Stimulated activated memory B cell treated with anti-CD40 and anti-IgM and Interleukin-4, amounts not matched to agents 10 μg/mL and 1 μg/mL and 100 μg/mL, for 72 hours (primary cell): ENCODE data around the gene DIPK1C.

ENCODE experiments used
- ATAC-seq: fragments of 150-1000 bp; cut with Tn5 transposase; 2 replicates; pipeline ENCODE4 v1.10.0; 2021
- H3K27ac Mint-ChIP-seq: one replicate; pipeline ENCODE4 v1.8.0; 2022; ENCODE audit warnings: mild to moderate bottlenecking, mixed read lengths
- H3K27me3 Mint-ChIP-seq: one replicate; pipeline ENCODE4 v1.8.0; 2022; ENCODE audit warnings: mixed read lengths
- H3K36me3 Mint-ChIP-seq: one replicate; pipeline ENCODE4 v1.8.0; 2022; ENCODE audit warnings: mixed read lengths
- H3K4me1 Mint-ChIP-seq: one replicate; pipeline ENCODE4 v1.8.0; 2022; ENCODE audit warnings: mixed read lengths
- H3K4me3 Mint-ChIP-seq: one replicate; pipeline ENCODE4 v1.8.0; 2022; ENCODE audit warnings: mild to moderate bottlenecking, moderate library complexity, mixed read lengths
- H3K9me3 Mint-ChIP-seq: one replicate; pipeline ENCODE4 v1.8.0; 2022; ENCODE audit warnings: mixed read lengths

DIPK1C gene

DNA sequence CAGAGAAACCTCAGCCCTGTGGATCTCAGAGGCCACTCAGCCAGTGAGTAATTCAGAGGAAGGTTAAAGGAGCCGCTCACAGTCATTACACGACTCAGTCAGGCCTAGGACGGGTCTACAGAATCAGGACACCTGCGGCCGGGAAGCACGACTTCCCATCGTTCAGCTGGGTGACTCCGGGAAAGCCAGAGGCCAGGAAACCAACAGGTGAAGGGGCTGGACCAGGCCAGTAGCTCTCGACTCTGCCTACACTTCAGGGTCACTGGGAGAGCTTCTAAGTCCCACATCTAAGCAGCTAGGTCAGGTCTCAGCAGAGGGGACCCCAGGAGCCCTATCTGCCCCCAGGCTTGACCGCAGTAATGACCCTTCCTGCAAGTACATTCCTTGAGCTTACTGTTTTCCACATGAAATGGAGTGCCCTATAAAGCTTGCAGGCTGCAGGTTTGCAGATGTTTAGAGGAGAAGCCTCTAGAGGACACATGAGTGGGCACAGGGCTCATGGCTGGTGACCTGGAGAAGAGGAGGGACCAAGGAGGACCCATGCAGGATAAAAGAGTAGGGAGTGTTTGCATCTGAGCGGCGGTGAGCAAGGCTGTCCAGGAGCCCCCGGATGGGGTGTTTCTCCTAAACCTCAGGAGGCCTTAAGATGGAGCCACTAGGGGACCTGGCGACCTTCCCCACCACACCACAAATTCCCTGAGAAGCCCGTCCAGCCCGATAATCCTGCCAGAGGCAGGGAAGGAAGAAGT, 9.5 kb downstream of the DIPK1C start:
- no peaks in the 10 kb centered on the region for H3K4me1 Mint-ChIP-seq

DNA sequence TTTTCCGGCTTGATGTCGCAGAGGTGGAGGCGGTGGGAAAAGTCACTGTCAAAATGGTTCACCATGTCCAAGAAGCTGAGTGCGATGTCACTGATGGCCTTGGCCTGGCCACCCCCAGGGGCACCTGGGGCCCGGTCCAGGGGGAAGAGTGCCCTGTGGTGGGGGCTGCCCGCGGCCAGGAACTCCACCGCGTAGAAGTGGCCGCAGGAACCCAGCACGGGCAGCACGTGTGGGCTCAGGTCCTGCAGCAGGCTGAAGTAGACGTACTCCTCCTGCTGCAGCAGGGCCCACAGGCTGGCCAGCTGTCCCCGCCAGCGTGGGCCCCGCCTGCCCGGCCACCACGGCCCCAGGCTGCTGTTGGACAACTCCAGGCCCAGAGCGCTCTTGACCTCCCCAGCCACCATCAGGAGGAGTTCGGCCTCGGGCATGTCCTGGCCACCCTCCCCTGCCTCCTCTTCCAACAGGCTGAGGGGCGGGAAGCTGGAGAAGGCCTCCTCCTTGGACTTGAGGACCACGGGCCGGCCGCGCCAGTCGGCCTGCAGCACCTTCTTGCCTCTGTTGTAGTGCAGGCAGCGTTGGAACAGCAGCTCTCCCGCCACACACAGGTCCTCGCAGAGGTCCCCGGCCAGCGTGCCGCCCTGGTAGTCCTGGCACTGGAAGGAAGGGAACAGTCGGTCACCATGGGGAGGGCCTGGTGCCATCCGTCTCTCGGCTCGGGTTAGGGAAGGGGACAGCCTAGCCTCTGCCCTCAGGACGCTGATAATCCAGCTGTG, 10.3 kb downstream of the DIPK1C start:
- Mint-ChIP-seq H3K36me3 (no peaks in the 10 kb centered on the region), H3K9me3 (no peaks in the 10 kb centered on the region), H3K27me3 (peaks cover 65% of the 10 kb centered on the region), H3K4me1 (no peaks in the 10 kb centered on the region), H3K27ac (no peak overlapping the region), H3K4me3 (no peak overlapping the region)
- ATAC-seq, result peak; percentile 41

More for the DNA sequence above, 9.5 kb downstream of the DIPK1C start:
- ATAC-seq, result no peak
- H3K4me3 Mint-ChIP-seq, result no peak overlapping the region
- no peak overlapping the region for H3K27ac Mint-ChIP-seq
- H3K36me3 Mint-ChIP-seq, result no peaks in the 10 kb centered on the region
- peaks cover 70% of the 10 kb centered on the region for H3K27me3 Mint-ChIP-seq
- H3K9me3 Mint-ChIP-seq, result no peaks in the 10 kb centered on the region

DNA sequence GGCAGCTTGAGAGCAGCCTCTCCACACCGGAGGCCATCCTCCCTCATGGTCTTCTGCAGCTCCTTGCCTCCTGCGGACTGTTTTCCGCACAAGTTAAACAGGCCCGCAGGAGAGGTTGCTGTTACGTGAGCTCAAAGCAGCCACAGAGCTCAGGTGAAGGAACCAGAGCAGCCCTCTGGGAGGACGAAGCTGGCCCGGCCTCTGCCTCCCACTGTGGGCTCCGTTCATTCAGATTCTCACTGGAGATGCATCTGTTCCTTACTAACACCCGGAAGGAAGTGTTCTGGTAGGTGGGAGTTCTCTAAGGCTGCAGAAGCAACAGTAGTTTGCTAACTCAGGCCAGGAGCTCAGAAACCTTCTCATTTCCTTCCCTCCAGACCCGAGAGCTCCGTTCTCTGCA, 10.9 kb downstream of the DIPK1C start:
- no peak for ATAC-seq
- Mint-ChIP-seq H3K9me3 (no peaks in the 10 kb centered on the region), H3K4me1 (no peaks in the 10 kb centered on the region), H3K4me3 (no peak overlapping the region), H3K27ac (no peak overlapping the region), H3K27me3 (peaks cover 58% of the 10 kb centered on the region), H3K36me3 (no peaks in the 10 kb centered on the region)

DNA sequence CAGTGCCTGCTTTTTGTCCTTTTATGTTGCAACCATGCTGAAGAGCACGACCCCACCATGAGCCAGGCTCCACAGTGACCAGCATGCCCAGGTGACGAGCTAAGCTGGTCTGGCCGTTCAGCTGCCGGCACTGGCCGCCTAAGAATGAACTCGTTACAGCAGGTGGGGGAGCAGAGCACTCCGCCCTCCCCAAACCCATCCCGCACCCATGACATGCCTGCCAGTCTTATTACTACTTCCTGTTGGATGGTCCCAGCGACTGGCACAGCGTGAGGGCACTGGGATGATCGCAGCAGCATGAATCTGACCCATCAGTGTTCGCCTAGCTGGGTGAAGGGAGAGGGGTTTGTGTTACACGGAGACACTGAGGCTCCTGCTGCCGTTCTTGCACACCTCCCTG, 11.5 kb downstream of the DIPK1C start:
- Mint-ChIP-seq H3K36me3 (no peaks in the 10 kb centered on the region), H3K27me3 (peaks cover 52% of the 10 kb centered on the region), H3K27ac (no peak overlapping the region), H3K4me1 (no peaks in the 10 kb centered on the region), H3K9me3 (no peaks in the 10 kb centered on the region), H3K4me3 (no peak overlapping the region)
- no peak for ATAC-seq

DNA sequence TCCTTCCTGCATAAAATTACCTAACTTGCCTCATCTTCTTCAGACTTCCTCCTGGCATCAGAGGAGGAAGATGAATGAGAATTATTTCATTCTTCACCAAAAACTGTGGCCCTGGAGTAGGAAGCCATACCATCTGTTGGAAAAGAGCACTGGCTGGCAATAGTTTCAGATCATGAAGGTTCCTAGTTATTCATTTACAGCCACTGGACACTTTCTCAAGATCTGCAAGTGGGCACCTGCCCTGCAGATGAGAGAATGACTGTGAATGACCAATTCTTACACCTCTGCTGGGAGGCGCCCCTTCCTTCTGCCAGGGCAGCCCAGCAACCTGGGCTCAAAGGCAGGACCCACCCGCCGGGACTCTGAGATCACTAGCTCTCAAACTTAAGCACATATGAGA, 13.0 kb downstream of the DIPK1C start:
- peaks cover 40% of the 10 kb centered on the region for H3K27me3 Mint-ChIP-seq
- no peak overlapping the region for H3K4me3 Mint-ChIP-seq
- H3K27ac Mint-ChIP-seq, result no peak overlapping the region
- H3K36me3 Mint-ChIP-seq, result no peaks in the 10 kb centered on the region
- ATAC-seq, result no peak
- H3K9me3 Mint-ChIP-seq, result no peaks in the 10 kb centered on the region
- no peaks in the 10 kb centered on the region for H3K4me1 Mint-ChIP-seq

DNA sequence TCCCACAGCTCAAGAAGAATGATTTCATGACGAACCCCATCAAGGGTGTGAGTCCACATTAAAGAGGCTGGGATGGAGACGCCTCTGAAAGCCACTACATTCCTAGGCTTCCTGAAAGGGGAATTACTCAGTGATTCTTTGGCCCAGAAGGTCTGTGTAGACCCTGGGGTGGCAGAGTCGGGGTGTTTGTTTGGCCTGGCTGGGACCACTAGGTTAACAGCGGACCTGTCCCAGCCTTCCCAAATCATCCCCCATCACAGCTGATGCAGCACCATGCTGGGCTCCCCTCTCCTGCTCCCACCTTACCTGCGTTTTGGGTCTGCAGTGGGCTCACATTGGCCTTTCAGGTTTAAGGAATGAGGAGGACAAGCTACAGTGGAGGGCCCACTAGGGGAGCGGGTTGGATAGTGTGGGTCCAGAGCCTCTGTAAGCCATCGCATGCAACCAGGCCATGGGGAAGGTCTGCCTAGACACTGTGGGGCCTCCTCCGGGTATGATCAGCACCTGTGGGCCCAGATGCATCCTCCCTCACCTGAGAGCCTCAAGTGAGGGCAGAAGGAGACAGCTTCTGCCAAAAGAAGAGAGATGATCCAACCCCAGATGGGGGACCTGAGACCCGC, 16.2 kb downstream of the DIPK1C start:
- Mint-ChIP-seq H3K36me3 (no peaks in the 10 kb centered on the region), H3K4me1 (no peaks in the 10 kb centered on the region), H3K4me3 (no peak overlapping the region), H3K27me3 (peaks cover 20% of the 10 kb centered on the region), H3K9me3 (peaks cover 3% of the 10 kb centered on the region), H3K27ac (no peak overlapping the region)
- ATAC-seq, result no peak

DNA sequence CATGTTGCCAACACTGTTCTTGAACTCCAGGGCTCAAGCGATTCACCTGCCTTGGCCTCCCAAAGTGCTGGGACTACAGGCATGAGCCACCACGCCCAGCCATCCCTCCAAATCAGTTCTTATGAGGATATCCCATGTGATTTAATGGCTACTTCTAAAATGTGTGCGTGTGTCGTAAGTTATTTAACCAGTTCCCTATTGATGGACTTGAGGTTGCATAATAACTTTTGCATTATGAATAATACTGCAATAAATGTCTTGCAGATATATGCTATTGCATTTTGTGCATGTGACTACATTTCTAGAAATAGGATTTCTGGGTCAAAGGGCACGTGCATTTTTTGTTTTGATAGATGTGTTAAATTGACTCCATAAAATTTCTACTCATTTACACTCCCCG, 19.0 kb downstream of the DIPK1C start:
- no peaks in the 10 kb centered on the region for H3K4me1 Mint-ChIP-seq
- H3K27ac Mint-ChIP-seq, result no peak overlapping the region
- peaks cover 4% of the 10 kb centered on the region for H3K27me3 Mint-ChIP-seq
- ATAC-seq, result no peak
- H3K36me3 Mint-ChIP-seq, result no peaks in the 10 kb centered on the region
- H3K4me3 Mint-ChIP-seq, result no peak overlapping the region
- H3K9me3 Mint-ChIP-seq, result peaks cover 3% of the 10 kb centered on the region

DNA sequence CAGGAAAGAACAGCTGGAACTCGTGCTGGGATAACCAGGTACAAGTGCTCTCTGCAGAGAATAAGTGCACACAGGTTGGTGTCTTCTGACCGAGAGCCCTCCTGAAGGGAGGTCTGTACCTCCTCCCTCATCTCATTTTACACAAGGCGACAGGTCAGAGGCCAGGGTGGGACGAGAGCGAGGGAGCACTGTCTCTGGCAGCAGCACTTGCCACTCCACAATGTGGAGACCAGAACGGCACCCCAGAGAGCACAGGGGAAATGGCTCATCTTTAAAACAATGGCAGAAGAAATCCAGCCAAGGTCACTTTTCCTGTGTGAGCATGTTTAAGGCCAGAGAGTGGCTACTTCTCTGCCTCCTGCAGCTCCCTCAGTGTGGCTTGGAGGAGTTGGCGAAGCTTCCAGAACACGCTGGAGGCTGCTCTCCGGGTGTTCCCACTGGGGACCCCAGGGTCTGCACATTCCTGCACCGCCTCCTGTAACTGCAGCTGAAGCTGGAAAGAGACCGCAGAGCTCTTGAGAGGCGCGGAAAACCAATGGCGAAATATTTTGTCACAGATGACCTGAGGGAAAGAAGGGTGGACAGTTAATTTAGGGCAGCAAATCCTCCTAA, 20.8 kb downstream of the DIPK1C start:
- Mint-ChIP-seq H3K4me1 (no peaks in the 10 kb centered on the region), H3K36me3 (no peaks in the 10 kb centered on the region), H3K9me3 (peaks cover 3% of the 10 kb centered on the region), H3K27ac (no peak overlapping the region), H3K4me3 (no peak overlapping the region), H3K27me3 (no peaks in the 10 kb centered on the region)
- no peak for ATAC-seq

DNA sequence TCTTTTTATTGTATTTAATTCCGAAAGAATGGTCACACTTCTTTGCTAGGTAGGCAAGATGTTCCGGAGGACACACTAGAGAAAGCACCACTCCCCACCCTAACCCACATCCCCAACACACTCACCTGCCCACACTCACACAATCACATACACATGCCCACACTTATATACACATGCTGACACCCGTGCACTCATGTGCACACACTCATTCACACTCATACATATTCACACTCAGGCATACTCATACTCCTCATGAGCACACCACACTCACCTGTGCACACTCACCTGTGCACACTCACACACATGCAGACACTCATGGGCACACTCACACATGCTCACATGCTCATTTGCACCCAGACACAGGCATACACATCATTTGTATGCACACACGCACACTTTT, 21.4 kb downstream of the DIPK1C start:
- Mint-ChIP-seq H3K27ac (no peak overlapping the region), H3K36me3 (no peaks in the 10 kb centered on the region), H3K4me1 (no peaks in the 10 kb centered on the region), H3K4me3 (no peak overlapping the region), H3K9me3 (peaks cover 3% of the 10 kb centered on the region), H3K27me3 (no peaks in the 10 kb centered on the region)
- no peak for ATAC-seq

DNA sequence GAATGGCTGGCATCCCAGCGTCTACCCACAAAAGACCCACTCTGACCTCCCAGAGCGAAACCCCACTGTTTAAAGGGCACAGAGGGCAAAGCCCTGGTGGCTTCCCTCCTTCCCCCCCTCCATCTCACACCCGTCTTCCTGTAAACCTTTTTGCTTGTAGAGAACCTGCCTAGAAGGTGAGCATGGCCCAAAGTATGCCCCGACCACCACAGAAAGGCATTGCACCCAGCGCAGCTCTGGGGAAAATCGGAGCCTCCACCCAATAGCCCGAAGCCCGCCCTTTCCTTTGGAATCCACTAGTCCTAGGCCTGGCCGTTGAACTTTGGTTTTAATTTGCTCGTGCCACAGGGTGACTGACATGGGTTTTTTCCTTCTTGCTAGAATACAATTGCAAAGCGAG, 22.6 kb downstream of the DIPK1C start:
- Mint-ChIP-seq H3K4me3 (no peak overlapping the region), H3K36me3 (no peaks in the 10 kb centered on the region), H3K27me3 (peaks cover 1% of the 10 kb centered on the region), H3K27ac (no peak overlapping the region), H3K4me1 (no peaks in the 10 kb centered on the region), H3K9me3 (peaks cover 3% of the 10 kb centered on the region)
- ATAC-seq, result no peak

DNA sequence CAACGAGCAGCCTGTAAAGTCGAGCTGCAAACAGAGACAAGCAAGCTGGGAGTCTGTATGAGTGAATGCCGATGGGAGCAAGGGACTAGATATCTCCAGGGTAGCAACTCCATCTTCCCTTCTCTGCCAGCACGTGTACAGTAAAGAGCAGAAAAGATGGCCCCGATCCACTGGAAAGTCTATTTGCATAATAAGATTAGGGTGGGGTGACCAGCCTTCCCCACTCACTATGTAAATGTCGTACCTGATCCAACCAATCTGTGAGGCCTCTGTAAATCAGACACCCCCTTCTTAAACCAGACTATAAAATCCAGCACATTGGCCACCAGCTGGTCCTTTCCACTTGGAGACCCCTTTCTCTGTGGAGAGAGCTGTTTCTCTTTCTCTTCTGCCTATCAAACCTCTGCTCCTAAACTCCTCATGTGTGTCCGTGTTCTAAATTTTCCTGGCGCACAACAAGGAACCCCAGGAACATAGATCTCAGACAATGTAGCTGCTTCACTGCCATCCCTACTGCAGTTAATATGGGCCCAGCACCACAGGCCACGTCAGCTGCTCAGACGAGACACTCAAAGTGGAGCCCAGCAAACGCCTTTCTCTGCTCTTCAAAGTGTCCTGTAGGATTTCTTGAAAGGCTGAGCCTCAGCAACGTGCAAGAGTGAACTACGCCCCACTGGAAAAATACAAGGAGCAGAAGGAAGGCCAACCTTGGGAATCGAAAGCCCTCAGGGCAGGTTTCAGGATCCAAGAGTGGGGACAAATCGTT, 26.1 kb downstream of the DIPK1C start:
- H3K36me3 Mint-ChIP-seq, result no peaks in the 10 kb centered on the region

DNA sequence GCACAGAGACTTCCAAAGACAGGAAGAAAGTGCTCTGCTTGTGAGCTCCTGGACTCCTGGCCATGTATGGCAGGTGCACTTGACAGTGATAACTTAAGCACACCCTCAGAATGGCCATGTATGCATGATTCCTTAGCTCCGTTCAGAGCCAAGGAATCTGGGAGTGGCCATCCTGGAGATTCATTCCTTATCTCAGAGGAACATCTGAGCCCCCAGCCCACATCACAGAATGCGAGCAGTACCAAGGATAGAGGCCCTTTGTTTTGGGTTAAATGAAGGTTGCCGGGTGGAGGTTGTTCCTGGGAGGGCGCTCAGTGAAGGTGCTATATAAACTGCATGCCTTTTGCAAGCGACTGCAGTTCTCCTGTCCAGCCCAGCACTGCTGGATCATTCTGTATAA, 26.9 kb downstream of the DIPK1C start:
- Mint-ChIP-seq H3K4me1 (no peaks in the 10 kb centered on the region), H3K4me3 (no peak overlapping the region), H3K27ac (no peak overlapping the region), H3K27me3 (peaks cover 16% of the 10 kb centered on the region), H3K36me3 (no peaks in the 10 kb centered on the region), H3K9me3 (peaks cover 2% of the 10 kb centered on the region)
- no peak for ATAC-seq

More for the DNA sequence above, 26.1 kb downstream of the DIPK1C start:
- H3K4me3 Mint-ChIP-seq, result no peak overlapping the region
- no peaks in the 10 kb centered on the region for H3K4me1 Mint-ChIP-seq
- H3K27me3 Mint-ChIP-seq, result peaks cover 14% of the 10 kb centered on the region
- peaks cover 2% of the 10 kb centered on the region for H3K9me3 Mint-ChIP-seq
- H3K27ac Mint-ChIP-seq, result no peak overlapping the region
- ATAC-seq, result no peak

DNA sequence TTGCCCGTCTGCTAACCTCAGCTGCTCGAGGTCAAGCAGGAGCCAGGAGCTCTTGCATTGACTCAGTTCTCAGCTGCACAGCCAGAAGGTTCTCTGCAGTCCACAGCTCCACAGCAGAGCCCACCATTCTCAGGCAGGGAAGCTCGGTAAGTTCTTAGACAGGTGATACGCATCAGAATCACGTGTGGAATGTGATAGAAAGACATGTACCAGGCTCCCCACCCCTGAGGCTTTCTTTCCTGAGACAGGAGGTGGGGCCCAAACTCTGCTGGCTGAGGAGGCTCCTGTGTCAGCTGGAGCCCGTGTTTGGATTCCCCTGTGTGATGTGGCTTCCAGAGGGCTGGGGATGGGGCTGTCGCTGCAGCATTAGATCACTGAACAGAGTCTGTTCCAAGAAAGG, 28.0 kb downstream of the DIPK1C start:
- H3K27me3 Mint-ChIP-seq, result peaks cover 16% of the 10 kb centered on the region
- no peak overlapping the region for H3K4me3 Mint-ChIP-seq
- H3K36me3 Mint-ChIP-seq, result no peaks in the 10 kb centered on the region
- ATAC-seq, result no peak
- no peak overlapping the region for H3K27ac Mint-ChIP-seq
- H3K9me3 Mint-ChIP-seq, result peaks cover 2% of the 10 kb centered on the region
- H3K4me1 Mint-ChIP-seq, result no peaks in the 10 kb centered on the region

DNA sequence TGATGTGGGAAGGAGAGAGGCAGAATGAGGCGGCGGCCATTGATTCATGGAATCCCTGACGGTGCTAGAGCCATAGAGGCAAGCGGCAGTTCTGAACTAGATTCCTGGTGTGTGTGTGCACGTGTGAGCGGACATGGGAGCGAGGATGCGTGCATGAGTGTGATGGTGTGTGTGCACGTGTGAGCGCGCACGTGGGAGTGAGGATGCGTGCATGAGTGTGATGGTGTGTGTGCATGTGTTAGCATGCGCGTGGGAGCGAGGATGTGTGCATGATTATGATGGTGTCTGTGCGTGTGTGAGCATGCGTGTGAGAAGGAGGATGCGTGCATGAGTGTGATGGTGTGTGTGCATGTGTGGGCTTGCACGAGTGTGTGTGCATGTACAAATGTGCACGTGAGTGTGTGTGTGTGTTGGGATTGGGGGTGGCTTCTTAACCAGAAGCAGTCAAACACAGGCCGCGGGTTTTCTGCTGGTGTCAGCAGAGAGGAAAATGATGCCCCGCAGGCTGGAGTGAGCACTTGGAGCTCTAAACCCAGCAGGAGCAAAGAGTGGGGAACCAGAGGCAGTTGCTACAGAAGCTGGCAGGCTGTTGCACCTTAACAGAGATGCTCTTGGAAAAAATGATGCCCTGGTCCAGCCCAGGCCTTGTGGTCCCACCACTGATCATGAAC, 29.5 kb downstream of the DIPK1C start:
- Mint-ChIP-seq H3K27ac (no peak overlapping the region), H3K27me3 (peaks cover 16% of the 10 kb centered on the region), H3K36me3 (no peaks in the 10 kb centered on the region), H3K4me3 (no peak overlapping the region), H3K4me1 (no peaks in the 10 kb centered on the region), H3K9me3 (peaks cover 2% of the 10 kb centered on the region)
- ATAC-seq, result no peak
